Progenitor cell of endocrine pancreas (in vitro differentiated cells): ENCODE measurements around the gene APOA4. TPM values are rescaled to one million over a fixed set of nuclear protein-coding genes. Genes with fewer than 3 reads are reported as not detected.
"Not testable (repeated sequence)": the region's sequence is repeated elsewhere in the genome, so short reads cannot be mapped to it uniquely, and the experiment has no call there.

Experiments
- DNase-seq: peaks from one replicate; pipeline ENCODE4 v3.0.0; 2021; ENCODE audit warnings: low spot score; ENCODE audit not compliant: unreplicated experiment
- H3K27ac Mint-ChIP-seq: 2 replicates; pipeline ENCODE4 v1.8.0; 2021; ENCODE audit warnings: mild to moderate bottlenecking, moderate library complexity, mixed read lengths
- H3K27me3 Mint-ChIP-seq: 2 replicates; pipeline ENCODE4 v1.8.0; 2021; ENCODE audit warnings: mixed read lengths
- H3K36me3 Mint-ChIP-seq: 2 replicates; pipeline ENCODE4 v1.8.0; 2022; ENCODE audit warnings: mixed read lengths; ENCODE audit not compliant: insufficient read depth
- H3K4me1 Mint-ChIP-seq: 2 replicates; pipeline ENCODE4 v1.8.0; 2021; ENCODE audit warnings: low read depth, mixed read lengths
- H3K4me3 Mint-ChIP-seq: 2 replicates; pipeline ENCODE4 v1.8.0; 2021; ENCODE audit warnings: low read depth, mild to moderate bottlenecking, moderate library complexity, mixed read lengths
- H3K9me3 Mint-ChIP-seq: 2 replicates; pipeline ENCODE4 v1.8.0; 2021; ENCODE audit warnings: low read depth, mixed read lengths
- total RNA-seq: library from RNA; stranded (reverse); gene quantifications from 2 replicates; pipeline ENCODE4 v1.2.1, GENCODE V29; 2021
- TF ChIP-seq, protein P1 (sequence below): fragments of 200-600 bp; sonication (generic); IDR thresholded peaks from one replicate; pipeline ENCODE4 v1.5.0; 2021; ENCODE audit warnings: antibody characterized with exemption, mild to moderate bottlenecking; ENCODE audit not compliant: unreplicated experiment

The APOA4 gene
- total RNA-seq, 1 donor from 2014 or later, result not detected

DNA sequence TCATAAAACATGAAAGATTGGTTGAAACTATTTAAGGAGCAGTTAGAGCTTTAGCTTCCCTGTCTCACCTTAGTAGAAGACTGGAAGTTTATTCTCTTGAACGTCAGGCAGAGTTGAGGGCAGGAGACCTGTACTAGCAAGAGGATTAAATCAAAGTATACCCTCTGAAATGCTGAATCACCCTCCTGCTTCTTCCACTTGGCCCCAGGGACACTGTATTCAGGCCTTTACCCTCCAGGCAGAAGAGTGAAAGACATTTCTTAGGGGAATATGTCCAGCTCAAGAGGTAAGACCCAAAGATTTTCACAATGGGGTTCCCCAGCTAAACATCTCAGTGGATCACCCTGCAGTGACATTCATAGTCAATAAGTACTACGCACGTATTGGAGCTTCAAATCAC, 11.9 kb downstream of the APOA4 start:
- TF ChIP-seq, protein P1, sequence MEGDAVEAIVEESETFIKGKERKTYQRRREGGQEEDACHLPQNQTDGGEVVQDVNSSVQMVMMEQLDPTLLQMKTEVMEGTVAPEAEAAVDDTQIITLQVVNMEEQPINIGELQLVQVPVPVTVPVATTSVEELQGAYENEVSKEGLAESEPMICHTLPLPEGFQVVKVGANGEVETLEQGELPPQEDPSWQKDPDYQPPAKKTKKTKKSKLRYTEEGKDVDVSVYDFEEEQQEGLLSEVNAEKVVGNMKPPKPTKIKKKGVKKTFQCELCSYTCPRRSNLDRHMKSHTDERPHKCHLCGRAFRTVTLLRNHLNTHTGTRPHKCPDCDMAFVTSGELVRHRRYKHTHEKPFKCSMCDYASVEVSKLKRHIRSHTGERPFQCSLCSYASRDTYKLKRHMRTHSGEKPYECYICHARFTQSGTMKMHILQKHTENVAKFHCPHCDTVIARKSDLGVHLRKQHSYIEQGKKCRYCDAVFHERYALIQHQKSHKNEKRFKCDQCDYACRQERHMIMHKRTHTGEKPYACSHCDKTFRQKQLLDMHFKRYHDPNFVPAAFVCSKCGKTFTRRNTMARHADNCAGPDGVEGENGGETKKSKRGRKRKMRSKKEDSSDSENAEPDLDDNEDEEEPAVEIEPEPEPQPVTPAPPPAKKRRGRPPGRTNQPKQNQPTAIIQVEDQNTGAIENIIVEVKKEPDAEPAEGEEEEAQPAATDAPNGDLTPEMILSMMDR, result no peak
- Mint-ChIP-seq H3K4me3 (no peak overlapping the region), H3K9me3 (no peaks in the 10 kb centered on the region), H3K27me3 (peaks cover 6% of the 10 kb centered on the region), H3K36me3 (no peaks in the 10 kb centered on the region), H3K27ac (no peak overlapping the region), H3K4me1 (peaks cover 24% of the 10 kb centered on the region)
- DNase-seq, result no peak

DNA sequence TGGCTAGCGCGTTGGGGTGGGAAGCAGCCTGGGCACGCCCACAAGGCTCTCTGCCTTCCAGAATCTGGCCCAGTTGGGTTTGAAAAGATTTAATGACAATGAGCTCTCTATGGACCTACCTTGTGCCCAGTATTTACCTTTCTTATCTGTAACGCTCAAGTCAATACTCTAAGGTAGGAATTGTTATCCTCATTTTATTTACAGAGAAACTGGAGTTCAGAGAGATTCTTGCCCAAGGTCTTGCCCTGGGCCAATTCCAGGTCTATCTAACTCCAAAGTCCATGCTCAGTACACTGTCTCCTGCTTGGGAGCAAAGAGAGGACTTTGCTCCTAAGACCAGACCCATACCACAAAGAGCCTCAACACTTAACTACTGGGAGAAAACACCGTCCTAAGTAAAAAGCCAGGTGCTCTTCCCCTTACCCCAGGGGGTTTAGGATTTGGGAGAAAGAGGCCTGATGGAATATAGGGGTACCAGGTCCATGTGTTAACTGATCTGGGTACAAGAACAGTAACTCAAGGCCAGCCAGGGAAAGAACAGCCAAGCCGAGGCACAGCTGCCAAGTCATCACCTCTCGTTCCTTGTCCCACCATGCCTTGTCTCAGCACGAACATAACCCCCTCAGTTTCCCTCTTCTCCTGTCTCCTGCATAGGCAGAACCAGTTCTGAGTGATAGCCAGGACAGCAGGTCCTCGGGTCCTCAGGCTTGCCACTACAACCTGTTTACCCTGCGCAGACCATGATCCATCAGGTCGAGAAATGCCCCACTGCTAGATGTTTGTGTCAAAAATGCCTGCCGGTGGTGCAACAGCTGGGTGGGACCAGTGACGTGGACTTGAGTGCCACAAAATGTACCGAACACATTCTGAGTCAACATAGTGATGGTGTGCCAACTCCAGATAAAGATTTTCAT, 14.6 kb downstream of the APOA4 start:
- peaks cover 27% of the 10 kb centered on the region for H3K4me1 Mint-ChIP-seq
- no peaks in the 10 kb centered on the region for H3K9me3 Mint-ChIP-seq
- peaks cover 16% of the 10 kb centered on the region for H3K27me3 Mint-ChIP-seq
- no peaks in the 10 kb centered on the region for H3K36me3 Mint-ChIP-seq
- TF ChIP-seq, protein P1, result no peak
- no peak for DNase-seq
- H3K4me3 Mint-ChIP-seq, result peak overlapping the region; percentile 31
- no peak overlapping the region for H3K27ac Mint-ChIP-seq

DNA sequence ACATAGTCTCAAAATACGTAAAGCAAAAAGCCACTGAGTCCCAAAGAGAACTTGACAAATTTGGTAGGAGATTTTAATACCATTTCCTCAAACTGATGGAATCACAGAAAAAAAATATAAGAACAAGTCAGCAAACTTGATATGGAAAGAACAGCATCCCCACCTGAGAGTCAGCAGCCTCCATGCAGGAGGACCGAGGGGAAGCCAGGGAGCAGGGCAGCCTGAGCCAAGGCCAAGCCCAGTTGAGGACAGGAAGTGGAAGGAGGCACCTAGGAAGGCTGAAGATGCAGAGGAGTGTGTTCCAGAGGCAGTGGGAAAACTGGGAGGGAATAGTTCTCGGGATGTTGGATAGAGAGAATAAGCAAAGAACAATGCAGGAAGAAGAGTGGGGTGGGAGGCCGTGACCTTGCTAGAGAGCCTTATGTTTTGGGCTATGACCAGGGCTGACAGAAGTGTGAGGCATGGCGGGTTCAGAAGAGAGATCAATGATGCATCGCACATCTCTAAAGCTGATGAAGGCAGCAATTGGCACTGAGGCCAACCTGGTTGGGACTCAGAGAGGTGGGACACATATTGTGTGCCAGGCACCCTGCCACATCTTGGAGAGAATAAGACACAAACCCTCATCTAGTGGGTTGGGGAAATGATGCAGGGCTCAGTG, 15.4 kb downstream of the APOA4 start:
- no peak for DNase-seq

DNA sequence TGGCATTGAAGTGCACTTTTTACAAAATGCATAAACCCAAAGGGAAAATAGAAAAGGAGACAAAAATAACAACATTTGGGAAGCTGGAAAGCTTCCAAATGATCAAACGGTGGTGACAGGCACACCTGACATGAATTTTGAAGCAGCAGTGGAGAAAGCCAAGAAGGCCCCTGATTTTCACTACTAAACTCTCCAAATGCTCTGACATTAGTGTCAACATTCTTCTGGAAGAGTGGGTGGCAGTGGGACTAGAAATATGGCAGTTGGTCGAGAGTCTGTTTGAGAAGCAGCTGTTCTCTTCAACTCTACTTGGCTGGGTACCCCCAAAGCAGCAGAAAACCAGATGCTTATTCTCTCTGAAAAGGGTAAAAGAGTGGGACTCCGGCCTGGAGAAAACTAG, 19.1 kb downstream of the APOA4 start:
- Mint-ChIP-seq H3K9me3 (no peaks in the 10 kb centered on the region), H3K27me3 (peaks cover 13% of the 10 kb centered on the region), H3K36me3 (no peaks in the 10 kb centered on the region), H3K4me1 (peaks cover 22% of the 10 kb centered on the region), H3K27ac (no peak overlapping the region), H3K4me3 (no peak overlapping the region)
- DNase-seq, result no peak
- TF ChIP-seq, protein P1, result no peak

More for the DNA sequence above, 15.4 kb downstream of the APOA4 start:
- Mint-ChIP-seq H3K36me3 (no peaks in the 10 kb centered on the region), H3K4me3 (no peak overlapping the region), H3K27me3 (peaks cover 19% of the 10 kb centered on the region), H3K27ac (no peak overlapping the region), H3K9me3 (no peaks in the 10 kb centered on the region), H3K4me1 (peaks cover 25% of the 10 kb centered on the region)
- TF ChIP-seq, protein P1, result no peak

DNA sequence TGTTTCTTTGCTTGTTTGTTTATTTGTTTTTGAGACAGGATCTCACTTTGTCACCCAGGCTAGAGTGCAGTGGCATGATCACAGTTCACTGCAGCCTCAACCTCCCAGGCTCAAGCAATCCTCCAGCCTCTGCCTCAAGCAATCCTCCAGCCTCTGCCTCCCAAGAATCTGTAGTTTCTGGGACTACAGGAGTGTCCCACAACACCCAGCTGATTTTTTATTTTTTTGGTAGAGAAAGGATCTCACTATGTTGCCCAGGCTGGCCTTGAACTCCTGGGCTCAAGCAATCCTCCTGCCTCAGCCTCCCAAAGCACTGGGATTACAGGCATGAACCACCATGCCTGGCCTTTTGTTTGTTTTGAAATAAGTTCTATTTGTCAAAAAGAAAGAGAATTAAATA, 21.4 kb downstream of the APOA4 start:
- not testable (repeated sequence) for H3K4me1 Mint-ChIP-seq, DNase-seq

More for the DNA sequence above, 21.4 kb downstream of the APOA4 start:
- not testable (repeated sequence) for H3K27ac Mint-ChIP-seq, H3K9me3 Mint-ChIP-seq, H3K4me3 Mint-ChIP-seq, H3K36me3 Mint-ChIP-seq
- H3K27me3 Mint-ChIP-seq, result peaks cover 13% of the 10 kb centered on the region
